ENCODE data around the gene UBN1. TPM values are rescaled to one million over a fixed set of nuclear protein-coding genes. Genes with fewer than 3 reads are reported as not detected.

The UBN1 gene
- total RNA-seq, 1 experiment from 2014 or later, result 63.1 TPM

DNA sequence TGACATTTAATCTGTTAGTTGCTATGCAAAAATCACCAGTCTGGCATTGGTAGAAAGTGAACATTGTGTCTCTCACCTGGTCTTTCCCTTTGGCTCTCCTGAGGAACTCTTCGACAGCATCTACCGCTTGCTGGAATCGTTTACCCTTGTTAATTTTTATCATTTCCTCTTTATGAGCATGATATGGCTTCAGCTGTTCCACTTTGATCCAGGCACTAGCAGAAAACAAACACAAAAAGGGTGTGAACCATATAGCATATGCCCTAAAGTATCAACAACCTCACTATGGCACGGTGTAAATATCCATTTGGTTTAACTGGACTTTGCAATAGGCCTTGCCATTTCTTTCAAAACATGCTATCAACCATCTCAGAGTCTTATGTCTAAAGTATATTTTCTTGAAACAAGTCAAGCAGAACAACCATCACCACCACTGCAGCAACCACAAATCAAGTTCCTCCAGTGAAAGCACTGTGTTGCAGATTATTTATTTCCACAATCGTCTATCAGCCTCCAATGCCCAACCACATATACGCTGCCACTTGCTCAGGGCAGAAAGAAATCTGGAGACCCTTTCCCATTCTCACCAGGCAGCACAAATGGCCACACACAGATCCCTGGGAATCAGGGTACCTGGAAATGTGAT is 14.5 kb upstream of the UBN1 start:
- ATAC-seq, result no peak
- H3K36me3 ChIP-seq (ENCODE audit: control insufficient read depth, insufficient read depth, low read length), result peaks cover 35% of the 10 kb centered on the region
- in situ Hi-C loops (cut with HindIII; ENCODE audit: low pct_unique_long_range_greater_than_20kb, low sequenced_read_pairs), result no loop called here

DNA sequence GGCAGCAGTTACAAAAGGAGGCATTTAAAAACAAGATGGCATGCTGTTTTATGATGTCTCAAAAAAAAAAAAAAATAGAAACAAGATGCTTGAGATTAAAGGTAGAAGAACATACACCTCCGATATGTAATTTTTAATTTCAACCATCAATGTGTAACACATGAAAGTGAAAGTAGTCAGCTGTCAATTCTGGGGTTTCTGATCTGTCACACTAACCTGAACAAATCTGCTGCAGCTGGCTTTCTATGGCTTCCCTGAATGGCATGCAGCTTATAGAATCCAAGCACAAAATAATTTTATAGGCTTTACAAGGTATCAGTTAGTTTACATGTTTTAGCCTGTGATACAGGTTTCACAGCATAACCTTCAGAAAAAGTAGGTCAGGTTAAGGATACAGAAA is 13.7 kb upstream of the UBN1 start:
- Histone ChIP-seq H3K9me3 (ENCODE audit: control insufficient read depth, insufficient read depth, low read depth, low read length) (no peaks in the 10 kb centered on the region), H3K4me3 (ENCODE audit: low read depth in 2 of 2, low read length in 2 of 2) (no peak overlapping the region), H3K27ac (ENCODE audit: low read length) (no peak overlapping the region), H3K4me1 (ENCODE audit: control insufficient read depth, insufficient read depth, low read length) (no peaks in the 10 kb centered on the region), H3K36me3 (ENCODE audit: control insufficient read depth, insufficient read depth, low read length) (peaks cover 32% of the 10 kb centered on the region), H3K27me3 (ENCODE audit: control insufficient read depth, insufficient read depth, low read length) (no peaks in the 10 kb centered on the region)
- no peak for TF ChIP-seq TCF7L2 (IDR thresholded peaks at IDR 0.05; ENCODE audit: low read depth, low read length)
- TF ChIP-seq POLR2AphosphoS5 (IDR thresholded peaks at IDR 0.05; ENCODE audit: low read depth, low read length), result no peak
- TF ChIP-seq, protein P1, sequence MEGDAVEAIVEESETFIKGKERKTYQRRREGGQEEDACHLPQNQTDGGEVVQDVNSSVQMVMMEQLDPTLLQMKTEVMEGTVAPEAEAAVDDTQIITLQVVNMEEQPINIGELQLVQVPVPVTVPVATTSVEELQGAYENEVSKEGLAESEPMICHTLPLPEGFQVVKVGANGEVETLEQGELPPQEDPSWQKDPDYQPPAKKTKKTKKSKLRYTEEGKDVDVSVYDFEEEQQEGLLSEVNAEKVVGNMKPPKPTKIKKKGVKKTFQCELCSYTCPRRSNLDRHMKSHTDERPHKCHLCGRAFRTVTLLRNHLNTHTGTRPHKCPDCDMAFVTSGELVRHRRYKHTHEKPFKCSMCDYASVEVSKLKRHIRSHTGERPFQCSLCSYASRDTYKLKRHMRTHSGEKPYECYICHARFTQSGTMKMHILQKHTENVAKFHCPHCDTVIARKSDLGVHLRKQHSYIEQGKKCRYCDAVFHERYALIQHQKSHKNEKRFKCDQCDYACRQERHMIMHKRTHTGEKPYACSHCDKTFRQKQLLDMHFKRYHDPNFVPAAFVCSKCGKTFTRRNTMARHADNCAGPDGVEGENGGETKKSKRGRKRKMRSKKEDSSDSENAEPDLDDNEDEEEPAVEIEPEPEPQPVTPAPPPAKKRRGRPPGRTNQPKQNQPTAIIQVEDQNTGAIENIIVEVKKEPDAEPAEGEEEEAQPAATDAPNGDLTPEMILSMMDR (IDR thresholded peaks at IDR 0.05), result no peak
- TF ChIP-seq, protein P2, sequence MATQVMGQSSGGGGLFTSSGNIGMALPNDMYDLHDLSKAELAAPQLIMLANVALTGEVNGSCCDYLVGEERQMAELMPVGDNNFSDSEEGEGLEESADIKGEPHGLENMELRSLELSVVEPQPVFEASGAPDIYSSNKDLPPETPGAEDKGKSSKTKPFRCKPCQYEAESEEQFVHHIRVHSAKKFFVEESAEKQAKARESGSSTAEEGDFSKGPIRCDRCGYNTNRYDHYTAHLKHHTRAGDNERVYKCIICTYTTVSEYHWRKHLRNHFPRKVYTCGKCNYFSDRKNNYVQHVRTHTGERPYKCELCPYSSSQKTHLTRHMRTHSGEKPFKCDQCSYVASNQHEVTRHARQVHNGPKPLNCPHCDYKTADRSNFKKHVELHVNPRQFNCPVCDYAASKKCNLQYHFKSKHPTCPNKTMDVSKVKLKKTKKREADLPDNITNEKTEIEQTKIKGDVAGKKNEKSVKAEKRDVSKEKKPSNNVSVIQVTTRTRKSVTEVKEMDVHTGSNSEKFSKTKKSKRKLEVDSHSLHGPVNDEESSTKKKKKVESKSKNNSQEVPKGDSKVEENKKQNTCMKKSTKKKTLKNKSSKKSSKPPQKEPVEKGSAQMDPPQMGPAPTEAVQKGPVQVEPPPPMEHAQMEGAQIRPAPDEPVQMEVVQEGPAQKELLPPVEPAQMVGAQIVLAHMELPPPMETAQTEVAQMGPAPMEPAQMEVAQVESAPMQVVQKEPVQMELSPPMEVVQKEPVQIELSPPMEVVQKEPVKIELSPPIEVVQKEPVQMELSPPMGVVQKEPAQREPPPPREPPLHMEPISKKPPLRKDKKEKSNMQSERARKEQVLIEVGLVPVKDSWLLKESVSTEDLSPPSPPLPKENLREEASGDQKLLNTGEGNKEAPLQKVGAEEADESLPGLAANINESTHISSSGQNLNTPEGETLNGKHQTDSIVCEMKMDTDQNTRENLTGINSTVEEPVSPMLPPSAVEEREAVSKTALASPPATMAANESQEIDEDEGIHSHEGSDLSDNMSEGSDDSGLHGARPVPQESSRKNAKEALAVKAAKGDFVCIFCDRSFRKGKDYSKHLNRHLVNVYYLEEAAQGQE (IDR thresholded peaks at IDR 0.05; ENCODE audit: insufficient read depth in 1 of 2, low read depth in 2 of 2, low read length in 1 of 2), result no peak
- TF ChIP-seq SIN3A (IDR thresholded peaks at IDR 0.05; ENCODE audit: borderline replicate concordance, insufficient read depth, low read depth, low read length), result no peak
- ATAC-seq, result no peak
- intact Hi-C loops (cut with micrococcal nuclease; ENCODE audit: unreplicated experiment) (no loop called here), in situ Hi-C loops (cut with HindIII; ENCODE audit: low pct_unique_long_range_greater_than_20kb, low sequenced_read_pairs) (no loop called here)
- DNase-seq (ENCODE audit: low read depth, low spot score), result no peak
- POLR2A ChIA-PET, result no interaction called here
- no TSS peak for BruUV-seq (replicated peaks)
- CTCF ChIA-PET, result interaction anchor here (0.6 kb wide), 1 partner anchor 122 kb away, joined by 3 read pairs; no protein-coding TSS in a partner anchor

More for the DNA sequence above, 14.5 kb upstream of the UBN1 start:
- ChIA-PET POLR2A (no interaction called here), CTCF (no interaction called here)
- Histone ChIP-seq H3K9me3 (ENCODE audit: control insufficient read depth, insufficient read depth, low read depth, low read length) (no peaks in the 10 kb centered on the region), H3K27me3 (ENCODE audit: control insufficient read depth, insufficient read depth, low read length) (no peaks in the 10 kb centered on the region), H3K4me1 (ENCODE audit: control insufficient read depth, insufficient read depth, low read length) (no peaks in the 10 kb centered on the region), H3K4me3 (ENCODE audit: low read depth in 2 of 2, low read length in 2 of 2) (no peak overlapping the region), H3K27ac (ENCODE audit: low read length) (no peak overlapping the region)
- no peak for DNase-seq (ENCODE audit: low read depth, low spot score)
- intact Hi-C loops (cut with micrococcal nuclease; ENCODE audit: unreplicated experiment), result no loop called here
- TF ChIP-seq, protein P2 (IDR thresholded peaks at IDR 0.05; ENCODE audit: insufficient read depth in 1 of 2, low read depth in 2 of 2, low read length in 1 of 2), result no peak
- TF ChIP-seq POLR2AphosphoS5 (IDR thresholded peaks at IDR 0.05; ENCODE audit: low read depth, low read length), result no peak
- no peak for TF ChIP-seq TCF7L2 (IDR thresholded peaks at IDR 0.05; ENCODE audit: low read depth, low read length)
- no peak for TF ChIP-seq SIN3A (IDR thresholded peaks at IDR 0.05; ENCODE audit: borderline replicate concordance, insufficient read depth, low read depth, low read length)
- TF ChIP-seq, protein P1 (IDR thresholded peaks at IDR 0.05), result no peak
- no TSS peak for BruUV-seq (replicated peaks)
